CD4-positive, CD25-positive, alpha-beta regulatory T cell (primary cell): ENCODE results near the gene RASGRP3. TPM values are rescaled to one million over a fixed set of nuclear protein-coding genes. Genes with fewer than 3 reads are reported as not detected.

Experiments
- ATAC-seq, 2 donors: fragments of 150-1000 bp; cut with Tn5 transposase; one replicate each; pipeline ENCODE4 v1.10.0; 2021; ENCODE audit warnings: low read depth in 2 of 2, moderate number of reproducible peaks in 2 of 2, moderate library complexity in 1 of 2
- DNase-seq, 3 donors: peaks; one replicate each; pipeline versions ENCODE4 v3.0.0 to v3.0.0-alpha.2; 2012 to 2022; ENCODE audit warnings: mixed read lengths in 1 of 3
- H3K27ac ChIP-seq: one replicate; pipeline ENCODE4 v1.7.0; 2013; ENCODE audit warnings: mild to moderate bottlenecking, low read length; ENCODE audit not compliant: insufficient read depth, poor library complexity, severe bottlenecking
- H3K27me3 ChIP-seq: one replicate; pipeline ENCODE4 v1.7.0; 2013; ENCODE audit warnings: low read length; ENCODE audit not compliant: control insufficient read depth, insufficient read depth
- H3K36me3 ChIP-seq: one replicate; pipeline ENCODE4 v1.7.0; 2013; ENCODE audit warnings: mild to moderate bottlenecking, low read length, moderate library complexity; ENCODE audit not compliant: control insufficient read depth, insufficient read depth
- H3K4me1 ChIP-seq: 2 replicates; pipeline ENCODE4 v1.7.0; 2013; ENCODE audit warnings: mild to moderate bottlenecking, low read length; ENCODE audit not compliant: insufficient read depth, control insufficient read depth, poor library complexity, severe bottlenecking
- H3K4me3 ChIP-seq: one replicate; pipeline ENCODE4 v1.7.0; 2013; ENCODE audit warnings: low read depth, mild to moderate bottlenecking, low read length, moderate library complexity
- H3K9me3 ChIP-seq, 2 experiments: 1 replicate in 1 of 2; 2 replicates in 1 of 2; pipeline ENCODE4 v1.7.0; 2013; ENCODE audit warnings: low read length in 2 of 2, mild to moderate bottlenecking in 1 of 2, moderate library complexity in 1 of 2; ENCODE audit not compliant: control insufficient read depth in 2 of 2
- H3K27ac Mint-ChIP-seq, 3 donors: one replicate each; pipeline ENCODE4 v1.8.0; 2020 to 2022; ENCODE audit warnings: mild to moderate bottlenecking in 3 of 3, mixed read lengths in 3 of 3, moderate library complexity in 2 of 3
- H3K27me3 Mint-ChIP-seq: one replicate; pipeline ENCODE4 v1.8.0; 2022; ENCODE audit warnings: mild to moderate bottlenecking, mixed read lengths
- H3K36me3 Mint-ChIP-seq: one replicate; pipeline ENCODE4 v1.8.0; 2020; ENCODE audit warnings: mixed read lengths
- H3K4me1 Mint-ChIP-seq, 4 donors: one replicate each; pipeline ENCODE4 v1.8.0; 2020 to 2022; ENCODE audit warnings: mixed read lengths in 4 of 4, mild to moderate bottlenecking in 1 of 4
- H3K4me3 Mint-ChIP-seq, 4 donors: one replicate each; pipeline ENCODE4 v1.8.0; 2020 to 2022; ENCODE audit warnings: mild to moderate bottlenecking in 4 of 4, mixed read lengths in 4 of 4, moderate library complexity in 3 of 4
- H3K9me3 Mint-ChIP-seq, 7 donors: one replicate each; pipeline ENCODE4 v1.8.0; 2020 to 2022; ENCODE audit warnings: mixed read lengths in 7 of 7, mild to moderate bottlenecking in 3 of 7, moderate library complexity in 2 of 7
- polyA plus RNA-seq, 4 donors: library from polyadenylated mRNA; unstranded; fragments of 300-500 nt; fragmentation: Illumina TruSeq; gene quantifications; one replicate each; pipeline ENCODE4 v1.2.3, GENCODE V29; 2021
- total RNA-seq: library from RNA; stranded (reverse); gene quantifications from one replicate; pipeline ENCODE4 v1.2.3, GENCODE V29; 2022

Gene RASGRP3
- total and polyA plus RNA-seq, 5 donors from 2014 or later: 2.8 to 9.1 (median 4.8) TPM

DNA sequence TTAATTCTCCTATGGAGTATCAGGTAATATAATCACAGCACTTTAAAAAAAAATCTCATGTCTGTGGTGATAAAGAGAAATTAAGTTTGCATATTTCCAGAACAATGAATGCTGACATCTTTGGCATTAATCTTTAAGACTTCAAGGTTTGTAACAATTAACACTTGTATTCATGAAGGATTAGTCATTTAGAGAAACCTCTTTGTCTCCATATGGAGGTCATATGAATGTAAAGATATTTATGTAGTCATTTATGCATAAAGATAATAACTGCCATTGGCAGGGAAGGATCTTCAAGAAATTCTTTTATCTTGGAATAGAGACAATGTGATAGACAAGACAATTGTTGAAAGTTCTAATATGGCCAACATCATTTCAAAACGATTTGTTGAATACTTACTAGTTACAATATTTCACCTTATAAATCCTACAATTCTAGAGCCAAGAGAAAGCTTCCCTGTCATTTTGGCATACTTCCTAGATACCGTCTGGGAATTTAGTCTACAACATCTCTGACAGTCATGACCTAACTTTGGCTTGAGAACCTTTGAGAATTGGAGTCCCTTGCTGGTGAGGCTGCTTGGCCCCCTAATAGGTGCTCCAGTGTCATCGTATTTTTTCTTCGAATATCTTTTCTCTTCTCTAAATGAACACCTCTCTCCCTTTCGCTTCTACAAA, 33.6 kb downstream of the RASGRP3 start:
- Mint-ChIP-seq H3K4me3 (no peak overlapping the region), H3K27ac (no peak overlapping the region), H3K27me3 (no peaks in the 10 kb centered on the region), H3K4me1 (peaks cover 0 to 4% (median 0%) of the 10 kb centered on the region in 4 donors), H3K36me3 (peaks cover under 1% of the 10 kb centered on the region), H3K9me3 (no peaks in the 10 kb centered on the region)
- no peaks in the 10 kb centered on the region for H3K27me3 ChIP-seq
- no peak overlapping the region for H3K4me3 ChIP-seq
- no peak for ATAC-seq
- no peaks in the 10 kb centered on the region for H3K36me3 ChIP-seq
- H3K4me1 ChIP-seq: no peaks in the 10 kb centered on the region
- no peak for DNase-seq
- no peak overlapping the region for H3K27ac ChIP-seq
- H3K9me3 ChIP-seq: no peaks in the 10 kb centered on the region

DNA sequence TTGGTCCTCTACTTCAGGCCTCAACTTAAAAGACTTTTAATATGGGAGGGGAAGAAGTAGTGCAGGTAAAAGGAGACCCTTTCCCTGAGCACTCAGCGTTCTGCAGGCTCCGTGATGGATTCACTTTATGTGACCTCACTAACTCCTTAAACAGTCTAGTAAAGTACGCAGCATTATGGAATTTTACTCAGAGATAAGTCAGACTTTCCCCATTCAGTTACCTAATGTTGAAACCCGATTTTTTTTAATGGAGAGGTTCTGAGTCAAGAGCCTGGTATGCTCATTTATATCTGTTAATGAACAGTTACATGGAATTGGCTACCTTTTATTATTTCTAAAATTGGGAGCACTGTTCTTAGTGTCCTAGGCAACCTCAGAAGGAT, 34.1 kb downstream of the RASGRP3 start:
- Histone ChIP-seq H3K27me3 (no peaks in the 10 kb centered on the region), H3K9me3 (no peaks in the 10 kb centered on the region), H3K36me3 (no peaks in the 10 kb centered on the region), H3K4me1 (no peaks in the 10 kb centered on the region), H3K4me3 (no peak overlapping the region), H3K27ac (no peak overlapping the region)
- no peaks in the 10 kb centered on the region for H3K9me3 Mint-ChIP-seq
- H3K27me3 Mint-ChIP-seq: no peaks in the 10 kb centered on the region
- H3K27ac Mint-ChIP-seq: no peak overlapping the region
- H3K4me3 Mint-ChIP-seq: no peak overlapping the region
- peaks cover 0 to 4% (median 0%) of the 10 kb centered on the region in 4 donors for H3K4me1 Mint-ChIP-seq
- DNase-seq (no peak), ATAC-seq (no peak)
- peaks cover 6% of the 10 kb centered on the region for H3K36me3 Mint-ChIP-seq

DNA sequence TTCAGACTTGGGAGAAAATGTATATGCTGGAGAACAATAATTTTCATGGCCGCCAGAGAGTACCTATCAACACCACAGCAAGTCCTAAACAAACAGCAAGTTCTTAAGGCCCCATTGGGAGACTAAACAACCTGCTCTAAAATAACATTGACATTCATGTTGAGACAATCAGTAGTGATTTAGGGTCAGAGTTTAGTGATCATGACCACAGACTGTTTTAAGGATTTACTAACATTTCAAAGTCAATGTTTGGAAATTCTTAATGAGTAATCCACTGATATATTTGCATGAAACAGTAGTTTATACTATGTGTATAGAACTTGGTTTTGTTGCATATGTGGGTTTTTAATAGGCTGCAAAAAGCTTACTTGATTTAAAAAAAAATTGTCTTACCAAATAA, 34.7 kb downstream of the RASGRP3 start:
- H3K27ac Mint-ChIP-seq: no peak overlapping the region
- Histone ChIP-seq H3K36me3 (no peaks in the 10 kb centered on the region), H3K9me3 (no peaks in the 10 kb centered on the region), H3K27ac (no peak overlapping the region), H3K27me3 (no peaks in the 10 kb centered on the region), H3K4me1 (no peaks in the 10 kb centered on the region), H3K4me3 (no peak overlapping the region)
- ATAC-seq (no peak), DNase-seq (no peak)
- H3K36me3 Mint-ChIP-seq: peaks cover 6% of the 10 kb centered on the region
- no peaks in the 10 kb centered on the region for H3K9me3 Mint-ChIP-seq
- peaks cover 0 to 4% (median 0%) of the 10 kb centered on the region in 4 donors for H3K4me1 Mint-ChIP-seq
- H3K27me3 Mint-ChIP-seq: no peaks in the 10 kb centered on the region
- no peak overlapping the region for H3K4me3 Mint-ChIP-seq

DNA sequence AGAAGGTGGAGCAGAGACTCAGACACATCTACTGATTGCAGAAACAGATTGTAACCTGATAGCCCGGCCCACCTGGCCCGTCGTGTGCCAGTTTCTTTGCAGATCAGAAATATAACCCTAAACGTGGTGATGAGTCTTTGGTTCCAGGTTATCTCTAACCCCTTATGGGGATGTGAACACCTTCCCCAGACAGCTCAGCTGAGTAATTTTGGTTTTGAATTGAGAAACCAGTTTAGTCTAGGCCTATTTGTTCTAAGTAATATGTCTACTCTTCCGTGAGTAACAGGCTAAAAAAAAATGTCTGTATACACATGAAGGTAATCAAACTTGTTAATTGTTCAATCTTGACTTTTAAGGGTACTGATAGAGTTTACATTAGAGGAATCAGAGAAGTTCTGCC, 35.7 kb downstream of the RASGRP3 start:
- peaks cover 12% of the 10 kb centered on the region for H3K36me3 Mint-ChIP-seq
- Histone ChIP-seq H3K27me3 (no peaks in the 10 kb centered on the region), H3K27ac (no peak overlapping the region), H3K9me3 (no peaks in the 10 kb centered on the region), H3K36me3 (no peaks in the 10 kb centered on the region), H3K4me3 (no peak overlapping the region), H3K4me1 (no peaks in the 10 kb centered on the region)
- no peak overlapping the region for H3K4me3 Mint-ChIP-seq
- peaks cover 0 to 4% (median 0%) of the 10 kb centered on the region in 4 donors for H3K4me1 Mint-ChIP-seq
- ATAC-seq (no peak), DNase-seq (no peak)
- H3K9me3 Mint-ChIP-seq: no peaks in the 10 kb centered on the region
- no peaks in the 10 kb centered on the region for H3K27me3 Mint-ChIP-seq
- H3K27ac Mint-ChIP-seq: peak overlapping the region in 1 of 3 donors; percentile 17

DNA sequence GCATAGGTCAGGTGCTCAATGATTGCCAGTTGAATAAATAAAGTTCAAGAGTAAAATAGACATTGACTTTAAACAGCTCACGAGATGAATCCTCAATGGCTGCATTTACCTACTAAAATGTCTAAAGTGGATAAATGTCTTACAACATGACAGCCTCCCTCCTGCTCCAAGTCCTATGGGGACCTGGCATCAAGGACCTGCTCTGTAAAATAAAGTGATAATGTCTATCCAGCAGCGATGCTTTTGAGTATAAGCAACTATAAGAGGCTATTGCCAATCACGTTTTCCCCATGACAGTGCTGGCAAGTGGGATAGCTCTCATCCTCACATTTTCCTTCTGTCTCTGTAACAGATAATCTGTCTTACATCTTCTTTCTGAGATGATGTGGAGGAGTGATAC, 37.0 kb downstream of the RASGRP3 start:
- H3K36me3 ChIP-seq: no peaks in the 10 kb centered on the region
- Mint-ChIP-seq H3K4me3 (no peak overlapping the region), H3K4me1 (peaks cover 0 to 2% (median 0%) of the 10 kb centered on the region in 4 donors), H3K36me3 (peaks cover 12% of the 10 kb centered on the region), H3K27ac (no peak overlapping the region), H3K27me3 (no peaks in the 10 kb centered on the region), H3K9me3 (no peaks in the 10 kb centered on the region)
- no peaks in the 10 kb centered on the region for H3K4me1 ChIP-seq
- H3K9me3 ChIP-seq: no peaks in the 10 kb centered on the region
- DNase-seq (no peak), ATAC-seq (no peak)
- H3K27ac ChIP-seq: no peak overlapping the region
- no peak overlapping the region for H3K4me3 ChIP-seq
- H3K27me3 ChIP-seq: no peaks in the 10 kb centered on the region

DNA sequence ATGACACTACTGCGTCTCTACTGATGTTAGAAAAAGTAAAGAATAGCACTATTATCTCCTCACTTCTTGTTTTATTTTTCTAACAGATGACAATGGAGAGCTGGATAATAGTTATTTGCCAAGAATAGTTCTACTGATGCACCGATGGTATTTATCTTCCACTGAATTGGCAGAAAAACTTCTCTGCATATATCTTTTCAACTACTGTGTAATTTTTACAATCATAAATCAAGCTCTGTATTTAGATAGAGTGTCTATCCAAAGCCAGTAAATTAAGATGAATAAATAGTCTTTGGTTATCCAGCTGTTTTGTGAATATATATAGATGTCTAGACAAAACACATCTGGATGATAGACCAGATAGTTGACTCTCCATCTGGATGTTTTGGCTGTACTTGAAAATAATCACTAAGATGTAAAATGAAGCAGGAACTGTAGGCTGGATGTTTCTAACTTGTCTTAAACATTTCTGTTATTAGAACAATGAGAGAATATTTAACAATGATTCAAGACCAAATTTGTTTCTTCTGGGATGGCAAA, 40.1 kb downstream of the RASGRP3 start:
- ATAC-seq (no peak), DNase-seq (no peak)
- Histone ChIP-seq H3K27ac (no peak overlapping the region), H3K4me1 (no peaks in the 10 kb centered on the region), H3K27me3 (no peaks in the 10 kb centered on the region), H3K4me3 (no peak overlapping the region), H3K9me3 (no peaks in the 10 kb centered on the region), H3K36me3 (no peaks in the 10 kb centered on the region)
- Mint-ChIP-seq H3K36me3 (peaks cover 16% of the 10 kb centered on the region), H3K27me3 (no peaks in the 10 kb centered on the region), H3K4me1 (peaks cover 0 to 1% (median 0%) of the 10 kb centered on the region in 4 donors), H3K9me3 (no peaks in the 10 kb centered on the region), H3K4me3 (no peak overlapping the region), H3K27ac (no peak overlapping the region)

DNA sequence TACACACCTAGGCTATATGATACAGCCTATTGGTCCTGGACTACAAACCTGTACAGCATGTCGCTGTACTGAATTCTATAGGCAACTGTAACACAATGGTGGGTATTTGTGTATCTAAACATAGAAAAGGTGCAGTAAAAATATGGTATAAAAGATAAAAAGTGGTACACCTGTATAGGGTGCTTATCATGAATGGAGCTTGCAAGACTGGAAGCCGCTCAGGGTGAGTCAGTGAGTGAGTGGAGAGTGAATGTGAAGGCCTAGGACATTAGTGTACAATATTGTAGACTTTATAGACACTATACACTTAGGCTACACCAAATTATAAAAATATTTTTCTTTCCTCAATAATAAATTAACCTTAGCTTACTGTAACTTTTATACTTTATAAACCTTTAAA, 41.8 kb downstream of the RASGRP3 start:
- H3K9me3 ChIP-seq: no peaks in the 10 kb centered on the region
- H3K4me1 ChIP-seq: no peaks in the 10 kb centered on the region
- no peak overlapping the region for H3K27ac Mint-ChIP-seq
- DNase-seq (no peak), ATAC-seq (no peak)
- H3K36me3 ChIP-seq: no peaks in the 10 kb centered on the region
- H3K4me3 ChIP-seq: no peak overlapping the region
- H3K4me3 Mint-ChIP-seq: no peak overlapping the region
- peaks cover 0 to 1% (median 0%) of the 10 kb centered on the region in 4 donors for H3K4me1 Mint-ChIP-seq
- H3K36me3 Mint-ChIP-seq: peaks cover 20% of the 10 kb centered on the region
- H3K27me3 Mint-ChIP-seq: no peaks in the 10 kb centered on the region
- no peak overlapping the region for H3K27ac ChIP-seq
- peaks cover 0 to 4% (median 0%) of the 10 kb centered on the region in 7 donors for H3K9me3 Mint-ChIP-seq
- H3K27me3 ChIP-seq: no peaks in the 10 kb centered on the region

DNA sequence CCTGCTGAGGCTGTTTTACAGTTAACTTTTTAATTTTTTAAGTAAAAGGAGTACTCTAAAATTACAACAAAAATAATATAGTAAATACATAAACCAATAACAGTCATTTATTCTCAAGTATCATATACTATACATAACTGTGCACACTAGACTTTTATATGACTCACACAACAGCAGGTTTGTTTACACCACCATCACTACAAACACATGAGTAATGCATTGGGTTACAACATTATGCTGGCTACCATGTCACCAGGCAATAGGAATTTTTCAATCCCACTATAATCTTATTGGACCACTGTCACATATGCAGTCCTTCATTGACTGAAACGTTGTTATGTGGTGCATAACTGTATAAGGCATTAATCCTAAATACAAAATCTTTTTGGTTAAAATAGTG, 42.5 kb downstream of the RASGRP3 start:
- no peak overlapping the region for H3K4me3 Mint-ChIP-seq
- H3K27ac ChIP-seq: no peak overlapping the region
- no peak overlapping the region for H3K4me3 ChIP-seq
- H3K9me3 ChIP-seq: no peaks in the 10 kb centered on the region
- peaks cover 0 to 1% (median 0%) of the 10 kb centered on the region in 4 donors for H3K4me1 Mint-ChIP-seq
- H3K36me3 Mint-ChIP-seq: peaks cover 26% of the 10 kb centered on the region
- DNase-seq (no peak), ATAC-seq (no peak)
- H3K27me3 ChIP-seq: no peaks in the 10 kb centered on the region
- no peaks in the 10 kb centered on the region for H3K4me1 ChIP-seq
- H3K27ac Mint-ChIP-seq: no peak overlapping the region
- H3K36me3 ChIP-seq: no peaks in the 10 kb centered on the region
- H3K9me3 Mint-ChIP-seq: peaks cover 0 to 4% (median 0%) of the 10 kb centered on the region in 7 donors
- H3K27me3 Mint-ChIP-seq: no peaks in the 10 kb centered on the region
